ENCODE measurements around the gene IMPA2. TPM values are rescaled to one million over a fixed set of nuclear protein-coding genes. Genes with fewer than 3 reads are reported as not detected.

IMPA2 gene
- total and polyA plus RNA-seq, 8 donors, result 61.0 to 263 (median 78.6) TPM

GRCh38 chr18:12026562-12026961 is 45.3 kb downstream of the IMPA2 start:
- Histone ChIP-seq H3K4me1 (peaks cover 2 to 8% (median 6%) of the 10 kb centered on the region in 4 donors), H3K27me3 (no peaks in the 10 kb centered on the region), H3K27ac (peak overlapping the region in 3 of 5 donors; percentile 23 to 40 (median 38)), H3K9me3 (no peaks in the 10 kb centered on the region), H3K4me3 (no peak overlapping the region), H3K36me3 (peaks cover 22 to 72% (median 70%) of the 10 kb centered on the region in 4 donors)
- DNase-seq, result no peak
- WGBS, 5 donors, result 83 to 94% (median 86%) methylated on average over 5 of the region's 5 CpGs
- intact Hi-C loops (cut with DNase I; ENCODE audit: low total_unique reads), result no loop called here
- TF ChIP-seq POLR2AphosphoS5 (IDR thresholded peaks at IDR 0.05) (no peak), EP300 (IDR thresholded peaks at IDR 0.05) (no peak)

GRCh38 chr18:12027046-12027445 is 45.7 kb downstream of the IMPA2 start:
- H3K4me3 ChIP-seq, result no peak overlapping the region
- 35 to 52% (median 43%) methylated on average over 9 of the region's 9 CpGs for WGBS, 5 donors
- intact Hi-C loops (cut with DNase I; ENCODE audit: low total_unique reads), result no loop called here
- DNase-seq, result peak in 1 of 2 donors; percentile 55
- H3K27me3 ChIP-seq, result no peaks in the 10 kb centered on the region
- no peak for TF ChIP-seq POLR2A (IDR thresholded peaks at IDR 0.05)
- TF ChIP-seq EP300 (IDR thresholded peaks at IDR 0.05), result no peak
- TF ChIP-seq CTCF (IDR thresholded peaks at IDR 0.05), result no peak
- TF ChIP-seq POLR2AphosphoS5 (IDR thresholded peaks at IDR 0.05), result peak in 1 of 3 donors; percentile 11
- no peaks in the 10 kb centered on the region for H3K9me3 ChIP-seq
- H3K4me1 ChIP-seq, result peaks cover 3 to 8% (median 6%) of the 10 kb centered on the region in 4 donors
- peak overlapping the region in 3 of 5 donors; percentile 23 to 40 (median 38) for H3K27ac ChIP-seq
- peaks cover 22 to 70% (median 69%) of the 10 kb centered on the region in 4 donors for H3K36me3 ChIP-seq

DNA sequence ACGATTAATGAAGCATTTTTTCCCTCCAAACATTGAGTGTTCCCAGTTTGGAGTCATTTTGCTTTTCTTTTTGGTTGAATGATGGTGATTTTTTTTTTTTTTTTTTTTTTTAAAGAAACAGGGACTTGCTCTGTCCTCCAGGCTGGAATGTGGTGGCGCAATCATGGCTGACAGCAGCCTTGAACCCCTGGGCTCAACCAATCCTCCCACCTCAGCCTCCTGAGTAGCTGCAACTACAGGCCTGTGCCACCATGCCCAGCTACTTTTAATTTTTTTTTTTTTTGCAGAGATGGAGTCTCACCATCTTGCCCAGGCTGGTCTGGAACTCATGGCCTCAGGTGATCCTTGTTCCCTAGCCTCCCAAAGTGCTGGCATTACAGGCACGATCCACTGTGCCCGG is 46.2 kb downstream of the IMPA2 start:
- no peaks in the 10 kb centered on the region for H3K9me3 ChIP-seq
- no peak for TF ChIP-seq CTCF (IDR thresholded peaks at IDR 0.05)
- no peak for TF ChIP-seq EP300 (IDR thresholded peaks at IDR 0.05)
- TF ChIP-seq POLR2A (IDR thresholded peaks at IDR 0.05), result no peak
- TF ChIP-seq POLR2AphosphoS5 (IDR thresholded peaks at IDR 0.05), result no peak
- intact Hi-C loops (cut with DNase I; ENCODE audit: low total_unique reads), result no loop called here
- no peak for DNase-seq
- peak overlapping the region in 1 of 5 donors; percentile 38 for H3K27ac ChIP-seq
- no peaks in the 10 kb centered on the region for H3K27me3 ChIP-seq
- H3K4me3 ChIP-seq, result no peak overlapping the region
- WGBS, 5 donors, result 86 to 98% (median 93%) methylated on average over 4 of the region's 4 CpGs
- peaks cover 3 to 8% (median 6%) of the 10 kb centered on the region in 4 donors for H3K4me1 ChIP-seq
- H3K36me3 ChIP-seq, result peaks cover 22 to 70% (median 68%) of the 10 kb centered on the region in 4 donors

DNA sequence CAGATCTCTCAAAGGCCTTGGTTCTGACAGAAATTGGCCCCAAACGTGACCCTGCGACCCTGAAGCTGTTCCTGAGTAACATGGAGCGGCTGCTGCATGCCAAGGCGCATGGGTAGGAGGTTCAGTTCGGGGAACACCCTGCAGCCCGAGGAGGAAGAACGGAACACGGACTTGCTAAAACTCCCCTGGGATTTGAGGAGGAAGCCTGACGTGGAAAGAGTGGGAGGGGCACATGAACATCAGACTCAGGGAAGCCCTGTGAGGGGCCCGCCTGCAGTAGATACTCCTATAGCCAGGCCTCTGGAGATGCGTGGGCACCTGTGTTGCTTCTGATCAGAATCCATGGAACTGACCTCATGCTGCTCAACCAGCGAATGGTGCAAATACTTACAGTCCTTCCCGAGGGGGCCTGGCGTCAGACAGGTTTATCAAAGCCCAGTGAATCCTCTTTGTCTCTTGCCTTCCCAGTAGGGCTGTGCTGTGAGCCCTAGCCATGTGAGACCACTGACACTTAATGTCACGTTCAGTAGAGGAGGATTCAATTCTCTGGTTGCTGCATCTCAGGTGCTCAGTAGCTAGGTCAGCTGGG is 46.8 kb downstream of the IMPA2 start:
- WGBS, 5 donors, result 77 to 90% (median 86%) methylated on average over 14 to 15 of the region's 15 CpGs
- intact Hi-C loops (cut with DNase I; ENCODE audit: low total_unique reads), result no loop called here
- H3K27ac ChIP-seq, result no peak overlapping the region

More for the DNA sequence above, 46.8 kb downstream of the IMPA2 start:
- no peaks in the 10 kb centered on the region for H3K9me3 ChIP-seq
- H3K36me3 ChIP-seq, result peaks cover 22 to 74% (median 70%) of the 10 kb centered on the region in 4 donors
- no peak overlapping the region for H3K4me3 ChIP-seq
- DNase-seq, result no peak
- TF ChIP-seq POLR2AphosphoS5 (IDR thresholded peaks at IDR 0.05), result no peak
- no peak for TF ChIP-seq POLR2A (IDR thresholded peaks at IDR 0.05)
- TF ChIP-seq CTCF (IDR thresholded peaks at IDR 0.05), result no peak
- no peak for TF ChIP-seq EP300 (IDR thresholded peaks at IDR 0.05)
- H3K4me1 ChIP-seq, result peaks cover 3 to 8% (median 6%) of the 10 kb centered on the region in 4 donors
- no peaks in the 10 kb centered on the region for H3K27me3 ChIP-seq
